Endothelial cell of umbilical vein (primary cell): ENCODE measurements around the gene UBE2D2. TPM values are rescaled to one million over a fixed set of nuclear protein-coding genes. Genes with fewer than 3 reads are reported as not detected.

Experiments used
- BruUV-seq: library from RNA; stranded (reverse); fragments of 400-500 nt; replicated peaks from 2 replicates; lab custom pipeline; 2021; lab: Mats Ljungman, UMichigan
- CTCF ChIA-PET: fragments of 300-600, 350-600 bp; sonication (Branson Sonifier 250); formaldehyde crosslinking; loops from one replicate; lab custom pipeline; 2021; ENCODE audit warnings: antibody characterized with exemption, inconsistent platforms; lab: Charles Lee
- POLR2A ChIA-PET: fragments of 300-600, 350-600 bp; sonication (Branson Sonifier 250); formaldehyde crosslinking; loops from one replicate; lab custom pipeline; 2021; ENCODE audit warnings: antibody characterized with exemption, inconsistent platforms; lab: Charles Lee
- DNase-seq: peaks from one replicate; pipeline ENCODE4 v3.0.0-alpha.2; 2011; ENCODE audit warnings: low read depth, low spot score
- FAIRE-seq: peaks from 2 replicates; lab custom pipeline; 2011; peaks lifted over from hg19 to GRCh38; lab: Jason Lieb, UNC
- H2AFZ ChIP-seq: 2 replicates; pipeline ENCODE4 v1.6.0; 2012; ENCODE audit warnings: low read depth, low read length, control low read depth, inconsistent platforms
- H3K27ac ChIP-seq: 2 replicates; pipeline ENCODE4 v1.5.1; 2011; ENCODE audit warnings: low read depth, mild to moderate bottlenecking, control low read depth, low read length, moderate library complexity; ENCODE audit not compliant: insufficient read depth
- H3K27me3 ChIP-seq, 2 experiments: 2 replicates each; pipeline versions ENCODE4 v1.6.0 to v1.6.1; 2011; ENCODE audit warnings: low read length in 2 of 2, mixed read lengths in 1 of 2; ENCODE audit not compliant: control insufficient read depth in 2 of 2, insufficient read depth in 2 of 2
- H3K36me3 ChIP-seq, 2 experiments: 2 replicates in 1 of 2; 3 replicates in 1 of 2; pipeline ENCODE4 v1.5.1; 2011; ENCODE audit warnings: low read length in 2 of 2, mild to moderate bottlenecking in 1 of 2, moderate library complexity in 1 of 2; ENCODE audit not compliant: control insufficient read depth in 2 of 2, insufficient read depth in 2 of 2; ENCODE audit errors: extremely low read depth in 1 of 2
- H3K4me1 ChIP-seq: 3 replicates; pipeline ENCODE4 v1.5.1; 2011; ENCODE audit warnings: mild to moderate bottlenecking, low read length; ENCODE audit not compliant: control insufficient read depth, insufficient read depth; ENCODE audit errors: extremely low read depth
- H3K4me2 ChIP-seq: 2 replicates; pipeline ENCODE4 v1.6.1; 2011; ENCODE audit warnings: low read length, control low read depth, mixed read lengths; ENCODE audit not compliant: insufficient read depth
- H3K4me3 ChIP-seq, 3 experiments: fragments of 200-600 bp in 1 of 3; sonication (generic), shearing (Covaris generic) in 1 of 3; replicated peaks in 1 of 3; 2 replicates each; pipeline ENCODE4 v1.5.1; 2011 to 2016; ENCODE audit warnings: control low read depth in 3 of 3, low read length in 3 of 3, mild to moderate bottlenecking in 2 of 3, inconsistent platforms in 1 of 3, low read depth in 1 of 3, moderate library complexity in 1 of 3; ENCODE audit not compliant: insufficient read depth in 1 of 3
- H3K79me2 ChIP-seq: 2 replicates; pipeline ENCODE4 v1.6.0; 2012; ENCODE audit warnings: low read length, inconsistent platforms; ENCODE audit not compliant: control insufficient read depth, insufficient read depth
- H3K9ac ChIP-seq: replicated peaks from 2 replicates; pipeline ENCODE3; 2011; ENCODE audit warnings: low read length, control low read depth; ENCODE audit not compliant: insufficient read depth; ENCODE audit errors: extremely low read depth
- H3K9me1 ChIP-seq: replicated peaks from 3 replicates; pipeline ENCODE4 v1.6.0; 2011; ENCODE audit warnings: mild to moderate bottlenecking, low read length; ENCODE audit not compliant: control insufficient read depth, insufficient read depth; ENCODE audit errors: extremely low read depth
- H3K9me3 ChIP-seq: replicated peaks from 2 replicates; pipeline ENCODE4 v1.5.1; 2012; ENCODE audit warnings: low read length, inconsistent platforms; ENCODE audit not compliant: control insufficient read depth, insufficient read depth
- H4K20me1 ChIP-seq: replicated peaks from 2 replicates; pipeline ENCODE3; 2011; ENCODE audit warnings: mild to moderate bottlenecking, low read length; ENCODE audit not compliant: control insufficient read depth, insufficient read depth; ENCODE audit errors: extremely low read depth
- EZH2 ChIP-seq: IDR thresholded peaks from 2 replicates; pipeline ENCODE4 v1.6.1; 2012; ENCODE audit warnings: borderline replicate concordance, low read depth, mild to moderate bottlenecking, moderate library complexity, low read length, inconsistent platforms; ENCODE audit not compliant: severe bottlenecking
- FOS ChIP-seq: IDR thresholded peaks from 2 replicates; pipeline ENCODE4 v1.6.1; 2011; ENCODE audit warnings: mild to moderate bottlenecking, low read length, moderate library complexity, borderline replicate concordance; ENCODE audit not compliant: insufficient read depth
- GATA2 ChIP-seq: IDR thresholded peaks from 2 replicates; pipeline ENCODE4 v1.7.0; 2011; ENCODE audit warnings: low read depth, mild to moderate bottlenecking, moderate library complexity, mixed read lengths, low read length; ENCODE audit not compliant: insufficient read length, insufficient read depth
- JUN ChIP-seq: IDR thresholded peaks from 2 replicates; pipeline ENCODE4 v1.6.1; 2011; ENCODE audit warnings: borderline replicate concordance, low read depth; ENCODE audit not compliant: insufficient read length, insufficient read depth
- MAX ChIP-seq: IDR thresholded peaks from 2 replicates; pipeline ENCODE4 v1.6.1; 2011; ENCODE audit not compliant: insufficient read depth, insufficient read length
- MYC ChIP-seq: IDR thresholded peaks from one replicate; pipeline ENCODE4 v1.6.1; 2011; ENCODE audit warnings: mild to moderate bottlenecking, low read depth, low read length
- POLR2A ChIP-seq: IDR thresholded peaks from 2 replicates; pipeline ENCODE4 v1.6.1; 2012; ENCODE audit warnings: low read depth, mild to moderate bottlenecking, control low read depth, low read length
- POLR2AphosphoS5 ChIP-seq: IDR thresholded peaks from 2 replicates; pipeline ENCODE4 v1.6.1; 2012; ENCODE audit warnings: low read depth, mild to moderate bottlenecking, control low read depth, low read length, moderate library complexity; ENCODE audit not compliant: insufficient read depth
- dilution Hi-C: fragments of 300-500 bp; cut with MboI; formaldehyde crosslinking; loops from one replicate; pipeline ENCODE4 v1.15.0; 2019; ENCODE audit warnings: low sequenced_read_pairs; ENCODE audit not compliant: extremely low pct_ligation_motif_present
- intact Hi-C: fragments of 100-400 bp; cut with micrococcal nuclease; formaldehyde crosslinking; loops from one replicate; pipeline ENCODE4 v1.10.0; 2022
- polyA plus RNA-seq, 4 experiments: library from polyadenylated mRNA; depleted of rRNA in 3 of 4; stranded (reverse) in 3 of 4; unstranded in 1 of 4; fragments of >200 nt; gene quantifications; 2 replicates each; pipeline versions ENCODE4 v1.2.1 to v1.2.3, GENCODE V29; 2011 to 2012; ENCODE audit warnings: missing spikeins in 1 of 4
- total RNA-seq: library from RNA; stranded (reverse); gene quantifications from 2 replicates; pipeline ENCODE4 v1.2.3, GENCODE V29; 2021

UBE2D2 gene
- total and polyA plus RNA-seq, 2 donors (not counting 3 experiments of a cell fraction or from before 2014, with no cell fraction given) = 45.0 to 156 TPM

- no peak overlapping the region for H2AFZ ChIP-seq
- intact Hi-C loops = no loop called here
- H3K9me1 ChIP-seq = no peaks in the 10 kb centered on the region
- H3K27ac ChIP-seq = no peak overlapping the region
- no peaks in the 10 kb centered on the region for H3K9me3 ChIP-seq
- DNase-seq (no peak), FAIRE-seq (no peak)
- dilution Hi-C loops = no loop called here
- POLR2A ChIA-PET = no interaction called here
- H3K4me2 ChIP-seq = no peak overlapping the region
- BruUV-seq = no TSS peak
- H3K4me1 ChIP-seq = peaks cover 37% of the 10 kb centered on the region
- TF ChIP-seq MAX = no peak
- TF ChIP-seq POLR2A = no peak
- no peak for TF ChIP-seq POLR2AphosphoS5
- TF ChIP-seq JUN = no peak
- TF ChIP-seq GATA2 = no peak
- TF ChIP-seq EZH2 = no peak
- no peak for TF ChIP-seq MYC
- TF ChIP-seq FOS = no peak
- no peaks in the 10 kb centered on the region for H3K79me2 ChIP-seq
- H3K27me3 ChIP-seq = no peaks in the 10 kb centered on the region
- H3K9ac ChIP-seq = no peak overlapping the region
- H3K4me3 ChIP-seq = no peak overlapping the region
- no peaks in the 10 kb centered on the region for H4K20me1 ChIP-seq
- CTCF ChIA-PET = interaction anchor here (1.1 kb wide), 1 partner anchor 10 kb away, joined by 3 read pairs; no protein-coding TSS in a partner anchor
- no peaks in the 10 kb centered on the region for H3K36me3 ChIP-seq
Observed at GRCh38 chr5:139664086-139664693, 103.1 kb downstream of the UBE2D2 start.
